Activated CD8-positive, alpha-beta T cell treated with anti-CD3 and anti-CD28 coated beads for 36 hours (primary cell): Measurements from ENCODE around the gene TMEM125. TPM values are rescaled to one million over a fixed set of nuclear protein-coding genes. Genes with fewer than 3 reads are reported as not detected.

Experiments used
- ATAC-seq: fragments of 200-7000 bp; cut with Tn5 transposase; one replicate; pipeline ENCODE4 v1.10.0; 2021; ENCODE audit warnings: mild to moderate bottlenecking, moderate library complexity
- CTCF ChIA-PET: fragments of 350-600 bp; sonication (Branson Sonifier 250); formaldehyde crosslinking; loops from one replicate; lab custom pipeline; 2021; ENCODE audit warnings: antibody characterized with exemption; lab: Charles Lee
- POLR2A ChIA-PET: fragments of 350-600 bp; sonication (Branson Sonifier 250); formaldehyde crosslinking; loops from one replicate; lab custom pipeline; 2021; ENCODE audit warnings: antibody characterized with exemption; lab: Charles Lee
- DNase-seq: peaks from one replicate; pipeline ENCODE4 v3.0.0-alpha.2; 2020
- H3K27ac Mint-ChIP-seq: one replicate; pipeline ENCODE4 v1.8.0; 2021; ENCODE audit warnings: mild to moderate bottlenecking, mixed read lengths
- H3K27me3 Mint-ChIP-seq: one replicate; pipeline ENCODE4 v1.8.0; 2021; ENCODE audit warnings: mixed read lengths
- H3K36me3 Mint-ChIP-seq: one replicate; pipeline ENCODE4 v1.8.0; 2021; ENCODE audit warnings: low read depth, mixed read lengths
- H3K4me1 Mint-ChIP-seq: one replicate; pipeline ENCODE4 v1.8.0; 2021; ENCODE audit warnings: low read depth, mixed read lengths
- H3K4me3 Mint-ChIP-seq: one replicate; pipeline ENCODE4 v1.8.0; 2021; ENCODE audit warnings: mild to moderate bottlenecking, moderate library complexity, mixed read lengths
- H3K9me3 Mint-ChIP-seq: one replicate; pipeline ENCODE4 v1.8.0; 2021; ENCODE audit warnings: mixed read lengths
- intact Hi-C: fragments of 100-400 bp; cut with micrococcal nuclease; formaldehyde crosslinking; loops from one replicate; pipeline ENCODE4 v1.10.0; 2022
- total RNA-seq, 2 experiments: library from RNA; stranded (reverse); gene quantifications; one replicate each; pipeline ENCODE4 v1.2.3, GENCODE V29; 2021
- TF ChIP-seq, protein P1 (sequence below): fragments of 200-600 bp; IDR thresholded peaks from one replicate; pipeline ENCODE4 v1.8.0; 2022; ENCODE audit warnings: antibody characterized with exemption, mild to moderate bottlenecking

TMEM125 gene
- total RNA-seq, 2 experiments from 2014 or later = 0.81 TPM; not detected in 1

DNA sequence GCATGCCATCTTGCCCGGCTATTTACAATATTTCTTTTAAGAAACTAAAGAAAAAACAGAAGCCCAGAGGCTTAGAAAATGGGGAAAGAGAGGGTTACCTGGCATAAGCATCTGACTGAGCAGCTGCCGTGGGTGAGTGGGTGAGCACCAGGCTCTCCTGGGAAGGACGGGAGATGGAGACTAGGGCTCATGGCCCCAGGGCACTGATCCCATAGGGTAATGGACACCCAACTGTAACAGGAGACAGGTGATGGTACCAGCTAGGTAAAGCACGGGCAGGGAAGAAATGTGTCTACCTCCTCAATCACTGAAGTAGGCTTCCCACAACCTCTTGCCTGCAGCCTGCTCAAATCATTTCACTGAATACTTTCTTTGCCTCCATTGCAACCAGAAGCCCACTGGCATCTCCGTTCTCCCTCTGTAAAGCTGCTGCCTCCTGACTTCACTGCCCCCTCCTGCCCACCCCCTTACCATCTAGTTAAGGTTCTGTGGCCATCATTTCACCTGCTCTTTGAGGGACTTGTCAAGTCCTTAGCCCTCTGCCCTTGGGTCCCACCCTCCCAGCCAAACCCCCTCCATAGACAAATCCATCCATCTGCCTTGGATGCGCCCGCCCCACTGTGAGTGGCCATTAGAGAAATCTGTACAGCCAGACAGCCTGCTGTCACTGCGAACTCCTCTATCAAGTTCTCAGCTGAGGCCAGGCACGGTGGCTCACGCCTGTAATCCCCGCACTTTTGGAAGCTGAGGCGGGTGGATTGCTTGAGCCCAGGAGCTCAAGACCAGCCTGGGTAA is 6.2 kb downstream of the TMEM125 start:
- POLR2A ChIA-PET = no interaction called here
- peaks cover 5% of the 10 kb centered on the region for H3K9me3 Mint-ChIP-seq

DNA sequence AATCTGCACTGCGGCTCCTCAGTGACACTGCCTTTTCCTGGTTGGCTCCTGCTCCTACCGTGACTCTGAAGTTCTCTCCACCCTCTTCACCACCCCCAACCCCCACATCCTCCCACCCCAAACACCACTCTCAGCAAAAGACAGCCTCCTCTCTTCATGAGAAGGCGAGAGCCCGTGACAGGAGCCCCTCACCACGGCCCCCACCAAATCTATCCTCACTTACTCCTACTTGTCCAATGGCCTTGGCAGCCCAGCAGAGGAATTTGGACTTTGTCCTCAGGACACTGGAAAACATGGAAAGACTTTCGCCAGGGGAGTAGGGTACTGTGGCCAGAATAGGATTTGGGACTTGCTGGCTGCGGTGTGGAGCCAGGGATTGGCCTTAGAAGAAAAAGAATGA is 6.9 kb downstream of the TMEM125 start:
- intact Hi-C loops = no loop called here
- CTCF ChIA-PET = no interaction called here
- Mint-ChIP-seq H3K9me3 (peaks cover 5% of the 10 kb centered on the region), H3K36me3 (peaks cover 5% of the 10 kb centered on the region), H3K27me3 (peaks cover 4% of the 10 kb centered on the region), H3K4me3 (no peak overlapping the region), H3K4me1 (peaks cover 11% of the 10 kb centered on the region), H3K27ac (no peak overlapping the region)
- no peak for DNase-seq
- no peak for ATAC-seq
- TF ChIP-seq, protein P1, sequence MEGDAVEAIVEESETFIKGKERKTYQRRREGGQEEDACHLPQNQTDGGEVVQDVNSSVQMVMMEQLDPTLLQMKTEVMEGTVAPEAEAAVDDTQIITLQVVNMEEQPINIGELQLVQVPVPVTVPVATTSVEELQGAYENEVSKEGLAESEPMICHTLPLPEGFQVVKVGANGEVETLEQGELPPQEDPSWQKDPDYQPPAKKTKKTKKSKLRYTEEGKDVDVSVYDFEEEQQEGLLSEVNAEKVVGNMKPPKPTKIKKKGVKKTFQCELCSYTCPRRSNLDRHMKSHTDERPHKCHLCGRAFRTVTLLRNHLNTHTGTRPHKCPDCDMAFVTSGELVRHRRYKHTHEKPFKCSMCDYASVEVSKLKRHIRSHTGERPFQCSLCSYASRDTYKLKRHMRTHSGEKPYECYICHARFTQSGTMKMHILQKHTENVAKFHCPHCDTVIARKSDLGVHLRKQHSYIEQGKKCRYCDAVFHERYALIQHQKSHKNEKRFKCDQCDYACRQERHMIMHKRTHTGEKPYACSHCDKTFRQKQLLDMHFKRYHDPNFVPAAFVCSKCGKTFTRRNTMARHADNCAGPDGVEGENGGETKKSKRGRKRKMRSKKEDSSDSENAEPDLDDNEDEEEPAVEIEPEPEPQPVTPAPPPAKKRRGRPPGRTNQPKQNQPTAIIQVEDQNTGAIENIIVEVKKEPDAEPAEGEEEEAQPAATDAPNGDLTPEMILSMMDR = no peak
- POLR2A ChIA-PET = no interaction called here

More for the DNA sequence above, 6.2 kb downstream of the TMEM125 start:
- ATAC-seq = no peak
- peaks cover 15% of the 10 kb centered on the region for H3K4me1 Mint-ChIP-seq
- TF ChIP-seq, protein P1 = no peak
- CTCF ChIA-PET = interaction anchor here (0.5 kb wide), 1 partner anchor 496 kb away, joined by 3 read pairs; no protein-coding TSS in a partner anchor
- no peak overlapping the region for H3K27ac Mint-ChIP-seq
- H3K4me3 Mint-ChIP-seq = no peak overlapping the region
- no peak for DNase-seq
- intact Hi-C loops = no loop called here
- H3K36me3 Mint-ChIP-seq = peaks cover 5% of the 10 kb centered on the region
- H3K27me3 Mint-ChIP-seq = peaks cover 6% of the 10 kb centered on the region

DNA sequence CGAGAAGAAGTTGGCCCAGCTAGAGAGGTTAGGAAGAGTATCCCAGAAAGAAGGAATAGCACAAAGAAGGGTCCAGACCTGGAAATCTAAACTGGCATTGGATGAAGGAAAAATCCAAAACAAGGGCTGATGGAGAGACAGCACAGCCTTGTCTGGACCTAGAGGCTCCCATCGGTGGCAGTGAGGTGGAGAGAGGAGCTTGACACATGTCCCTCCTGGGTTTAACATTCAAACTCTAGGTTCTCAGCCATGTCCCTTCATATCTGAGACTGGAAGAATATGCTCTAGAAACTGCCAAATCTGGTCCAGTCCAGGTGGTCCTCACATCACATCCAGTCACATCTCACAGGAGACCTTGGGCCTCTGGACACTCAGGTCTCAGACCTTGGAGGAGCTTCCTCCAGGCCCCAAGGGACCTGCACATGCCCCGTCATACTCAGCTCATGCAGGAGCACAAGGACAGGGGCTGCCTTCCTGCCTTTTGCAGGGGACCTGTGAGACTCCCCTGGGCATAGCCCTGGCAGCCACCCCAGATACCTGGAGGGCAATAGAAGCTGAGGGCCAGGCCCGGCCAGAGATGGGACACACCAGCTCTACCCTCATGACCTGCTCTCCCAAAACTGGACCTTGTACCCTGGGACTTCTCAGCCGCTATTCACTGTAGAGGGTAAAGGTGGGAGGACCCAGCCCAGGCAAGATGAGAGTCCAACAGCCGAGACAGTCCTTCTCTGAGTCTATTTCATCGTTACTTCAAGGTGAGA is 7.5 kb downstream of the TMEM125 start:
- intact Hi-C loops = no loop called here
- ATAC-seq (no peak), DNase-seq (no peak)
- Mint-ChIP-seq H3K27ac (no peak overlapping the region), H3K27me3 (peaks cover 1% of the 10 kb centered on the region), H3K4me1 (peaks cover 11% of the 10 kb centered on the region), H3K4me3 (no peak overlapping the region), H3K9me3 (peaks cover 5% of the 10 kb centered on the region), H3K36me3 (peaks cover 5% of the 10 kb centered on the region)
- ChIA-PET CTCF (no interaction called here), POLR2A (no interaction called here)
- TF ChIP-seq, protein P1 = no peak

DNA sequence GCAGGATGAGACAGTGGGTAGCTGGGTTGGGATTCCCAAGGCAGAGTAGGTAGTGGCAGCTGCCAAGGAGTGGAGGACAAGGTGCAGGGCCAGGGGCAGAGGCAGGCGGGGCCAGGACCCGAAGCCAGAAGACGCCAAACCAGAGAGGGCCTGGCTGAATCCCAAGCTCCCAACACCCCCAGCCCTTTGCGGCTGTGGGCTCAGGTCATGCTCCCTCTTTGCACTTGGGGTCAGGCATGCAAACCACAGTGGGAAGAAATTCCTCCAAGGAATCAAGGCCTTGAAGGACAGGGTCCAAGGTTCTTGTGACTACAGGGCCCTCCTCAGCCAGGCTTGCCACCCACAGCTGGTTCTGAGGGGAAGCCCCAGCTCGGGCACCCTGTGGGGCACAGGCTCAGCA is 9.4 kb downstream of the TMEM125 start:
- Mint-ChIP-seq H3K4me1 (peaks cover 10% of the 10 kb centered on the region), H3K4me3 (no peak overlapping the region), H3K27me3 (peaks cover 1% of the 10 kb centered on the region), H3K36me3 (peaks cover 5% of the 10 kb centered on the region), H3K27ac (no peak overlapping the region), H3K9me3 (peaks cover 5% of the 10 kb centered on the region)
- POLR2A ChIA-PET = no interaction called here
- ATAC-seq = no peak
- CTCF ChIA-PET = interaction anchor here (1.1 kb wide), 1 partner anchor 51 kb away, joined by 3 read pairs; no protein-coding TSS in a partner anchor
- TF ChIP-seq, protein P1 = no peak
- intact Hi-C loops = no loop called here
- no peak for DNase-seq
